Loucy (cell line): Measurements from ENCODE around the gene DDX25.

Experiments used
- H2AFZ ChIP-seq: fragments of 200-600 bp; sonication (generic); 2 replicates; pipeline ENCODE4 v1.6.0; 2016; ENCODE audit warnings: antibody characterized with exemption, mild to moderate bottlenecking, low read length, moderate library complexity
- H3F3A ChIP-seq: fragments of 200-600 bp; 2 replicates; pipeline ENCODE4 v1.6.0; 2016; ENCODE audit warnings: antibody characterized with exemption, low read depth, mild to moderate bottlenecking
- H3K27me3 ChIP-seq: fragments of 200-600 bp; sonication (generic); 2 replicates; pipeline ENCODE4 v1.6.1; 2014; ENCODE audit warnings: low read length, mild to moderate bottlenecking; ENCODE audit not compliant: insufficient read depth, poor library complexity, severe bottlenecking
- H3K36me3 ChIP-seq: fragments of 200-600 bp; sonication (generic); 2 replicates; pipeline ENCODE4 v1.6.1; 2016; ENCODE audit warnings: low read length; ENCODE audit not compliant: insufficient read depth
- H3K4me1 ChIP-seq: fragments of 200-600 bp; sonication (generic); 2 replicates; pipeline ENCODE4 v1.5.1; 2014; ENCODE audit warnings: low read length, mild to moderate bottlenecking; ENCODE audit not compliant: insufficient read depth, poor library complexity, severe bottlenecking
- H3K4me2 ChIP-seq: fragments of 200-600 bp; sonication (generic); 2 replicates; pipeline ENCODE4 v1.6.0; 2014; ENCODE audit warnings: antibody characterized with exemption, low read length, low read depth, mild to moderate bottlenecking; ENCODE audit not compliant: poor library complexity, severe bottlenecking
- H3K4me3 ChIP-seq: fragments of 200-600 bp; sonication (generic); 2 replicates; pipeline ENCODE4 v1.5.1; 2014; ENCODE audit warnings: low read length, mild to moderate bottlenecking, mixed read lengths; ENCODE audit not compliant: poor library complexity, severe bottlenecking
- H3K79me2 ChIP-seq: fragments of 200-600 bp; sonication (generic); 2 replicates; pipeline ENCODE4 v1.6.1; 2014; ENCODE audit warnings: low read length; ENCODE audit not compliant: insufficient read depth
- H3K9ac ChIP-seq: fragments of 200-600 bp; sonication (generic); 2 replicates; pipeline ENCODE4 v1.6.0; 2014; ENCODE audit warnings: mild to moderate bottlenecking, low read depth, low read length, moderate library complexity; ENCODE audit not compliant: poor library complexity, severe bottlenecking
- H3K9me2 ChIP-seq: fragments of 200-600 bp; sonication (generic); replicated peaks from 2 replicates; pipeline ENCODE4 v1.6.1; 2016; ENCODE audit warnings: low read depth, low read length, mixed read lengths
- H3K9me3 ChIP-seq: fragments of 200-600 bp; sonication (generic); 2 replicates; pipeline ENCODE4 v1.6.1; 2014; ENCODE audit warnings: mild to moderate bottlenecking, antibody characterized with exemption, low read length, low read depth; ENCODE audit not compliant: insufficient read depth
- H4K20me1 ChIP-seq: fragments of 200-600 bp; sonication (generic); 2 replicates; pipeline ENCODE4 v1.6.0; 2014; ENCODE audit warnings: antibody characterized with exemption, low read length, mild to moderate bottlenecking; ENCODE audit not compliant: insufficient read depth, poor library complexity, severe bottlenecking
- EZH2phosphoT487 ChIP-seq: fragments of 200-600 bp; IDR thresholded peaks from 2 replicates; pipeline ENCODE4 v1.6.1; 2018; ENCODE audit warnings: antibody characterized with exemption, mild to moderate bottlenecking, moderate library complexity, borderline replicate concordance
- TF ChIP-seq, protein P1 (sequence below): fragments of 200-600 bp; sonication (generic); conservative IDR thresholded peaks from 2 replicates; pipeline ENCODE4 v1.5.1; 2014; ENCODE audit warnings: mild to moderate bottlenecking, antibody characterized with exemption, low read length

Gene DDX25

DNA sequence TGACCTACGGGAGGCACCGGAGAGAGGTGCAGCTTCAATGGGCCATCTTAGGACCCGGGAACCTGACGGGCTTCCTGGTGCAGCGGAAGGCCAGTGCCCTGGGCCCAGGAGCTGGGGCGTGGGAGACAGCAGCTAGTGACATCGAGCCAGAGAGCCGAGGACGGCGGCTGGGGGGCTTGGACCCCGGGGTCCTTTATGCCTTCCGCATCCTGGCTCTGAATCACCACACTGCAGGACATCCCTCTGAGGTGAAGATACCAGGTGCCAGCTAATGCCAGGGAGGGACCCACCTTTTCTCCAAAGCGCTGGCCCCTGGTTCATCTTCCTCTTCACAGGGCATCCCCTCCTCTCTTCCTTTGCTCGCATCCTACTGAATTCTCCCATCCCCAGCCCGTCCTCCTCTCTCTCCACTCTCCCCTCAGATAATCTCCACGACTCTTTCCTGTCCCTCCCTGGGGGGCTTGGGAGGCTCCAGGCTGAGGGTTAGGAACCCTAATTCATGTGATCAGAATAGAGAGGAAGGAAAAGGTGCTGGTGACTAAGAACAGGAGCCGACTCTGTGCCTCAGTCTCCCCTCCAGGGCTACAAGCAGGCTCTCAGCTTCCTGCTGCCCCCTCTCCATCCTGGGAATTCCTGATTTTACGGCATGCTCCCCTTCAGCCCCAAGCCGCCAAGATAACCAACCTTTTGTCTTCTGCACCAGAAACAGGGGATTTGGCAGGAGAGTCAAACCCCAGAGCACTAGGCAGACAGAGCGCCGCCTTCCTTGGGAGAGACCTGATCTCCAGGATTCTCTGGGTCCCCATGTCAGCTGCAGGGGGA, 50.0 kb downstream of the DDX25 start:
- TF ChIP-seq, protein P1, sequence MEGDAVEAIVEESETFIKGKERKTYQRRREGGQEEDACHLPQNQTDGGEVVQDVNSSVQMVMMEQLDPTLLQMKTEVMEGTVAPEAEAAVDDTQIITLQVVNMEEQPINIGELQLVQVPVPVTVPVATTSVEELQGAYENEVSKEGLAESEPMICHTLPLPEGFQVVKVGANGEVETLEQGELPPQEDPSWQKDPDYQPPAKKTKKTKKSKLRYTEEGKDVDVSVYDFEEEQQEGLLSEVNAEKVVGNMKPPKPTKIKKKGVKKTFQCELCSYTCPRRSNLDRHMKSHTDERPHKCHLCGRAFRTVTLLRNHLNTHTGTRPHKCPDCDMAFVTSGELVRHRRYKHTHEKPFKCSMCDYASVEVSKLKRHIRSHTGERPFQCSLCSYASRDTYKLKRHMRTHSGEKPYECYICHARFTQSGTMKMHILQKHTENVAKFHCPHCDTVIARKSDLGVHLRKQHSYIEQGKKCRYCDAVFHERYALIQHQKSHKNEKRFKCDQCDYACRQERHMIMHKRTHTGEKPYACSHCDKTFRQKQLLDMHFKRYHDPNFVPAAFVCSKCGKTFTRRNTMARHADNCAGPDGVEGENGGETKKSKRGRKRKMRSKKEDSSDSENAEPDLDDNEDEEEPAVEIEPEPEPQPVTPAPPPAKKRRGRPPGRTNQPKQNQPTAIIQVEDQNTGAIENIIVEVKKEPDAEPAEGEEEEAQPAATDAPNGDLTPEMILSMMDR = no peak
- no peak for TF ChIP-seq EZH2phosphoT487
- Histone ChIP-seq H3K79me2 (no peaks in the 10 kb centered on the region), H3K36me3 (no peaks in the 10 kb centered on the region), H3K9me2 (no peaks in the 10 kb centered on the region), H3K9me3 (no peaks in the 10 kb centered on the region), H3K27me3 (no peaks in the 10 kb centered on the region), H4K20me1 (no peaks in the 10 kb centered on the region), H3K4me2 (no peak overlapping the region), H3F3A (no peaks in the 10 kb centered on the region), H3K4me1 (no peaks in the 10 kb centered on the region), H3K4me3 (no peak overlapping the region), H2AFZ (no peak overlapping the region), H3K9ac (no peak overlapping the region)

- Histone ChIP-seq H3K9me3 (no peaks in the 10 kb centered on the region), H3K36me3 (no peaks in the 10 kb centered on the region), H3K79me2 (no peaks in the 10 kb centered on the region), H2AFZ (no peak overlapping the region), H3K9ac (no peak overlapping the region), H3K9me2 (no peaks in the 10 kb centered on the region), H3K4me1 (no peaks in the 10 kb centered on the region), H3K4me2 (no peak overlapping the region), H4K20me1 (no peaks in the 10 kb centered on the region), H3K4me3 (no peak overlapping the region), H3F3A (no peaks in the 10 kb centered on the region), H3K27me3 (no peaks in the 10 kb centered on the region)
- TF ChIP-seq EZH2phosphoT487 = no peak
- TF ChIP-seq, protein P1 = no peak
These were observed 50.8 kb downstream of the DDX25 start for GRCh38 chr11:125954945-125955640.

DNA sequence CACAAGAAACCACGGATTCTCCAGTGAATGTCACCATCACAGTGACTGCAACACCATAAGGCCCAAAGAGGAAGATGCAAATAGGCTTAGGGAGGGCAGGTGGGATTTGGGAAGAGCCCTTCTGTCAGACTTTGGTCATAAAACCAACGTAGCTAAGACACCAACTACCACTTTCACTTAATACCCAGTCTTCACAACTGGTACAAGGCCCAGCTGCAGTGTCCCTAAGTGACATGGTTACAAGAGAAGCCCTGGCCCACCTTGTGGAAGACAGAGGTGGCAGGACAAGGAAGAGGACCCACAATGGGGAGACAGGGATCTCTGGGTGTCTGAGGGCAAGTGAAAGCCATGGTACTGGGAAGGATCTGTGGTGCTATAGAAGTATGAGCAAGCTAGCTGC, 51.5 kb downstream of the DDX25 start:
- H3K4me1 ChIP-seq = no peaks in the 10 kb centered on the region
- H3K9me3 ChIP-seq = no peaks in the 10 kb centered on the region
- no peaks in the 10 kb centered on the region for H3F3A ChIP-seq
- H3K79me2 ChIP-seq = no peaks in the 10 kb centered on the region
- H4K20me1 ChIP-seq = no peaks in the 10 kb centered on the region
- no peak overlapping the region for H2AFZ ChIP-seq
- H3K9me2 ChIP-seq = no peaks in the 10 kb centered on the region
- no peak overlapping the region for H3K4me2 ChIP-seq
- no peaks in the 10 kb centered on the region for H3K27me3 ChIP-seq
- H3K4me3 ChIP-seq = no peak overlapping the region
- no peak overlapping the region for H3K9ac ChIP-seq
- TF ChIP-seq EZH2phosphoT487 = no peak
- TF ChIP-seq, protein P1 = no peak
- no peaks in the 10 kb centered on the region for H3K36me3 ChIP-seq
